Calu3 (cell line): ENCODE data around the gene IL24. TPM values are rescaled to one million over a fixed set of nuclear protein-coding genes. Genes with fewer than 3 reads are reported as not detected.

Source experiments
- BruUV-seq: library from RNA; stranded (reverse); fragments of 400-500 nt; replicated peaks from 2 replicates; lab custom pipeline; 2021; lab: Mats Ljungman, UMichigan
- CTCF ChIA-PET: fragments of 300-600 bp; sonication (Branson Sonifier 250); formaldehyde crosslinking; loops from one replicate; lab custom pipeline; 2022; ENCODE audit warnings: antibody characterized with exemption; lab: Charles Lee
- DNase-seq: peaks from one replicate; pipeline ENCODE4 v3.0.0; 2022
- H3K27ac Mint-ChIP-seq: one replicate; pipeline ENCODE4 v1.8.0; 2022; ENCODE audit warnings: mixed read lengths; ENCODE audit not compliant: unreplicated experiment
- H3K27me3 Mint-ChIP-seq: one replicate; pipeline ENCODE4 v1.8.0; 2022; ENCODE audit warnings: mixed read lengths; ENCODE audit not compliant: unreplicated experiment
- H3K36me3 Mint-ChIP-seq: one replicate; pipeline ENCODE4 v1.8.0; 2022; ENCODE audit warnings: mild to moderate bottlenecking, moderate library complexity, mixed read lengths; ENCODE audit not compliant: insufficient read depth, unreplicated experiment
- H3K4me1 Mint-ChIP-seq: one replicate; pipeline ENCODE4 v1.8.0; 2022; ENCODE audit warnings: mild to moderate bottlenecking, low read depth, mixed read lengths; ENCODE audit not compliant: unreplicated experiment
- H3K4me3 Mint-ChIP-seq: one replicate; pipeline ENCODE4 v1.8.0; 2022; ENCODE audit warnings: mild to moderate bottlenecking, low read depth, moderate library complexity, mixed read lengths; ENCODE audit not compliant: unreplicated experiment
- H3K9me3 Mint-ChIP-seq: one replicate; pipeline ENCODE4 v1.8.0; 2022; ENCODE audit warnings: low read depth, mixed read lengths; ENCODE audit not compliant: unreplicated experiment
- CTCF ChIP-seq: fragments of 200-600 bp; IDR thresholded peaks from one replicate; pipeline ENCODE4 v1.8.0; 2022; ENCODE audit warnings: antibody characterized with exemption; ENCODE audit not compliant: unreplicated experiment
- intact Hi-C: fragments of 100-400 bp; cut with micrococcal nuclease; formaldehyde crosslinking; loops from one replicate; pipeline ENCODE4 v1.10.0; 2022; ENCODE audit not compliant: unreplicated experiment
- total RNA-seq: library from RNA; stranded (reverse); gene quantifications from 2 replicates; pipeline ENCODE4 v1.2.3, GENCODE V29; 2022

Gene IL24
- total RNA-seq, 1 experiment from 2014 or later, result not detected

- peaks cover 37% of the 10 kb centered on the region for H3K36me3 Mint-ChIP-seq
- TF ChIP-seq CTCF, result no peak
- no peaks in the 10 kb centered on the region for H3K27me3 Mint-ChIP-seq
- DNase-seq, result no peak
- intact Hi-C loops, result no loop called here
- H3K4me1 Mint-ChIP-seq, result peaks cover 58% of the 10 kb centered on the region
- H3K27ac Mint-ChIP-seq, result peak overlapping the region; percentile 86
- H3K4me3 Mint-ChIP-seq, result no peak overlapping the region
- CTCF ChIA-PET, result interaction anchor here (0.8 to 1.2 kb wide), 2 partner anchors 14 to 305 kb away, joined by 3 read pairs; partner anchors contain the start of gene DYRK3
- H3K9me3 Mint-ChIP-seq, result no peaks in the 10 kb centered on the region
- BruUV-seq, result no TSS peak
Measured at GRCh38 chr1:206940588-206940936, 43.3 kb downstream of the IL24 start.

- BruUV-seq, result no TSS peak
- H3K27me3 Mint-ChIP-seq, result no peaks in the 10 kb centered on the region
- intact Hi-C loops, result loop anchor here (1.0 kb wide), 1 partner anchor 9 kb away; no protein-coding TSS in a partner anchor
- peak overlapping the region; percentile 18 for H3K4me3 Mint-ChIP-seq
- CTCF ChIA-PET, result interaction anchor here (0.8 to 3.0 kb wide), 11 partner anchors 9 to 306 kb away, joined by 3 to 22 read pairs (median 4); partner anchors contain the start of gene DYRK3
- peaks cover 37% of the 10 kb centered on the region for H3K36me3 Mint-ChIP-seq
- H3K9me3 Mint-ChIP-seq, result no peaks in the 10 kb centered on the region
- peak overlapping the region; percentile 86 for H3K27ac Mint-ChIP-seq
- DNase-seq, result peak; percentile 81
- peaks cover 64% of the 10 kb centered on the region for H3K4me1 Mint-ChIP-seq
- TF ChIP-seq CTCF, result no peak
Measured at GRCh38 chr1:206941766-206942418, 44.6 kb downstream of the IL24 start.

- peak overlapping the region; percentile 58 for H3K27ac Mint-ChIP-seq
- H3K4me1 Mint-ChIP-seq, result peaks cover 92% of the 10 kb centered on the region
- no TSS peak for BruUV-seq
- intact Hi-C loops, result no loop called here
- CTCF ChIA-PET, result no interaction called here
- H3K9me3 Mint-ChIP-seq, result no peaks in the 10 kb centered on the region
- H3K36me3 Mint-ChIP-seq, result peaks cover 37% of the 10 kb centered on the region
- no peak for TF ChIP-seq CTCF
- H3K4me3 Mint-ChIP-seq, result peak overlapping the region; percentile 61
- no peak for DNase-seq
- no peaks in the 10 kb centered on the region for H3K27me3 Mint-ChIP-seq
Measured at GRCh38 chr1:206944703-206945102, 47.5 kb downstream of the IL24 start.

- TF ChIP-seq CTCF, result no peak
- peak overlapping the region; percentile 61 for H3K4me3 Mint-ChIP-seq
- peak overlapping the region; percentile 58 for H3K27ac Mint-ChIP-seq
- H3K27me3 Mint-ChIP-seq, result no peaks in the 10 kb centered on the region
- peaks cover 89% of the 10 kb centered on the region for H3K4me1 Mint-ChIP-seq
- H3K9me3 Mint-ChIP-seq, result no peaks in the 10 kb centered on the region
- CTCF ChIA-PET, result interaction anchor here (1.0 to 1.7 kb wide), 2 partner anchors 9 to 37 kb away, joined by 4 read pairs; no protein-coding TSS in a partner anchor
- intact Hi-C loops, result no loop called here
- TSS peak; percentile 52 for BruUV-seq
- H3K36me3 Mint-ChIP-seq, result peaks cover 29% of the 10 kb centered on the region
- no peak for DNase-seq
Measured at GRCh38 chr1:206945779-206946178, 48.5 kb downstream of the IL24 start.
